Calu3 (cell line): ENCODE results near the gene KBTBD8. TPM values are rescaled to one million over a fixed set of nuclear protein-coding genes. Genes with fewer than 3 reads are reported as not detected.

Experiments used
- BruUV-seq: library from RNA; stranded (reverse); fragments of 400-500 nt; replicated peaks from 2 replicates; lab custom pipeline; 2021; lab: Mats Ljungman, UMichigan
- CTCF ChIA-PET: fragments of 300-600 bp; sonication (Branson Sonifier 250); formaldehyde crosslinking; loops from one replicate; lab custom pipeline; 2022; ENCODE audit warnings: antibody characterized with exemption; lab: Charles Lee
- DNase-seq: peaks from one replicate; pipeline ENCODE4 v3.0.0; 2022
- H3K27ac Mint-ChIP-seq: one replicate; pipeline ENCODE4 v1.8.0; 2022; ENCODE audit warnings: mixed read lengths; ENCODE audit not compliant: unreplicated experiment
- H3K27me3 Mint-ChIP-seq: one replicate; pipeline ENCODE4 v1.8.0; 2022; ENCODE audit warnings: mixed read lengths; ENCODE audit not compliant: unreplicated experiment
- H3K36me3 Mint-ChIP-seq: one replicate; pipeline ENCODE4 v1.8.0; 2022; ENCODE audit warnings: mild to moderate bottlenecking, moderate library complexity, mixed read lengths; ENCODE audit not compliant: insufficient read depth, unreplicated experiment
- H3K4me1 Mint-ChIP-seq: one replicate; pipeline ENCODE4 v1.8.0; 2022; ENCODE audit warnings: mild to moderate bottlenecking, low read depth, mixed read lengths; ENCODE audit not compliant: unreplicated experiment
- H3K4me3 Mint-ChIP-seq: one replicate; pipeline ENCODE4 v1.8.0; 2022; ENCODE audit warnings: mild to moderate bottlenecking, low read depth, moderate library complexity, mixed read lengths; ENCODE audit not compliant: unreplicated experiment
- H3K9me3 Mint-ChIP-seq: one replicate; pipeline ENCODE4 v1.8.0; 2022; ENCODE audit warnings: low read depth, mixed read lengths; ENCODE audit not compliant: unreplicated experiment
- CTCF ChIP-seq: fragments of 200-600 bp; IDR thresholded peaks from one replicate; pipeline ENCODE4 v1.8.0; 2022; ENCODE audit warnings: antibody characterized with exemption; ENCODE audit not compliant: unreplicated experiment
- intact Hi-C: fragments of 100-400 bp; cut with micrococcal nuclease; formaldehyde crosslinking; loops from one replicate; pipeline ENCODE4 v1.10.0; 2022; ENCODE audit not compliant: unreplicated experiment
- total RNA-seq: library from RNA; stranded (reverse); gene quantifications from 2 replicates; pipeline ENCODE4 v1.2.3, GENCODE V29; 2022

The KBTBD8 gene
- total RNA-seq, 1 experiment from 2014 or later: 4.1 TPM

- no peak overlapping the region for H3K4me3 Mint-ChIP-seq
- H3K27ac Mint-ChIP-seq: no peak overlapping the region
- intact Hi-C loops: no loop called here
- no peaks in the 10 kb centered on the region for H3K9me3 Mint-ChIP-seq
- no TSS peak for BruUV-seq
- no peak for TF ChIP-seq CTCF
- no peak for DNase-seq
- CTCF ChIA-PET: no interaction called here
- H3K27me3 Mint-ChIP-seq: peaks cover 53% of the 10 kb centered on the region
- no peaks in the 10 kb centered on the region for H3K4me1 Mint-ChIP-seq
- H3K36me3 Mint-ChIP-seq: no peaks in the 10 kb centered on the region
Observed at GRCh38 chr3:66953934-66954445, 44.1 kb upstream of the KBTBD8 start.

DNA sequence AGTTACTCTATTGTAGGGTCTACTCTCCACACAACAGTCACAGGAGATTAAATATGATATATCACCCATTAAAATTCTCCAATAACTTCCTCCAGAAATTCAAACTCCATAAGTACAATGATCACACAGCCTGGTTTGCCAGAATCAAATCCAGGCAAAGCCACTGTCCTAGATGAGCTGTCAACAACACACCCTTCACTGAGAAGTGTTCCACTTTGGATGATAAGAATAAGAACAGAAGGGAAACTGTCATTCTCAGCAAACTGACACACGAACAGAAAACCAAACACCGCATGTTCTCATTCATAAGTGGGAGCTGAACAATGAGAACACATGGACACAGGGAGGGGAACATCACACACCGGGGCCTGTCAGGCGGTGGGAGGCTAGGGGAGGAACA, 41.4 kb upstream of the KBTBD8 start:
- no peak overlapping the region for H3K4me3 Mint-ChIP-seq
- CTCF ChIA-PET: no interaction called here
- intact Hi-C loops: no loop called here
- H3K36me3 Mint-ChIP-seq: no peaks in the 10 kb centered on the region
- no peaks in the 10 kb centered on the region for H3K4me1 Mint-ChIP-seq
- H3K27me3 Mint-ChIP-seq: peaks cover 70% of the 10 kb centered on the region
- H3K9me3 Mint-ChIP-seq: no peaks in the 10 kb centered on the region
- TF ChIP-seq CTCF: no peak
- BruUV-seq: no TSS peak
- no peak for DNase-seq
- H3K27ac Mint-ChIP-seq: no peak overlapping the region

DNA sequence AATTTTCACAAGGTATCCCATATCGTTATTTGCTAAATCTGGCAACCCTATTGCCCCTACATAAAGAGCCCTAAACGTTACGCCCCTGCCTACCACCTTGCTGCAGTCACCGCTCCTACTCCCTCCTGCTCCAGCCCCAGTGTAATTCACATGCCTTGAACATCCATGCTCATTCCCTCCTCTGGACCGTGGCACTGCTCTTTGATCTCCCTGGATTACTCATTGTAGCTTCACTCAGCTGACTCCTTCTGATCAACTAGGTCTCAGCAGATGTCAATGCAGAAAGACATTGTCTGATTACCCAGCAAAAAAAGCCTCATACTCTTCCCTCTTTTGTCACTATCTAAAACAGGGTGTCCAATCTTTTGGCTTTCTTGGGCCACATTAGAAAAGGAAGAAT, 40.7 kb upstream of the KBTBD8 start:
- intact Hi-C loops: no loop called here
- DNase-seq: no peak
- Mint-ChIP-seq H3K9me3 (no peaks in the 10 kb centered on the region), H3K27me3 (peaks cover 76% of the 10 kb centered on the region), H3K4me1 (no peaks in the 10 kb centered on the region), H3K36me3 (no peaks in the 10 kb centered on the region), H3K27ac (no peak overlapping the region), H3K4me3 (no peak overlapping the region)
- no TSS peak for BruUV-seq
- no peak for TF ChIP-seq CTCF
- CTCF ChIA-PET: no interaction called here

GRCh38 chr3:66958067-66958466, 40.0 kb upstream of the KBTBD8 start:
- CTCF ChIA-PET: no interaction called here
- DNase-seq: no peak
- no peak overlapping the region for H3K27ac Mint-ChIP-seq
- intact Hi-C loops: no loop called here
- no peaks in the 10 kb centered on the region for H3K9me3 Mint-ChIP-seq
- no TSS peak for BruUV-seq
- peaks cover 80% of the 10 kb centered on the region for H3K27me3 Mint-ChIP-seq
- H3K36me3 Mint-ChIP-seq: no peaks in the 10 kb centered on the region
- no peaks in the 10 kb centered on the region for H3K4me1 Mint-ChIP-seq
- TF ChIP-seq CTCF: no peak
- H3K4me3 Mint-ChIP-seq: no peak overlapping the region
